Stimulated activated CD4-positive, alpha-beta T cell treated with anti-CD3 and anti-CD28 coated beads, TNF-alpha, amount 100 ng/mL, for 48 hours (primary cell): ENCODE data around the gene LEP.

Source experiments
- DNase-seq, 3 donors: peaks; one replicate each; pipeline ENCODE4 v3.0.0-alpha.2; 2020; ENCODE audit warnings: low read depth in 3 of 3

LEP gene

DNA sequence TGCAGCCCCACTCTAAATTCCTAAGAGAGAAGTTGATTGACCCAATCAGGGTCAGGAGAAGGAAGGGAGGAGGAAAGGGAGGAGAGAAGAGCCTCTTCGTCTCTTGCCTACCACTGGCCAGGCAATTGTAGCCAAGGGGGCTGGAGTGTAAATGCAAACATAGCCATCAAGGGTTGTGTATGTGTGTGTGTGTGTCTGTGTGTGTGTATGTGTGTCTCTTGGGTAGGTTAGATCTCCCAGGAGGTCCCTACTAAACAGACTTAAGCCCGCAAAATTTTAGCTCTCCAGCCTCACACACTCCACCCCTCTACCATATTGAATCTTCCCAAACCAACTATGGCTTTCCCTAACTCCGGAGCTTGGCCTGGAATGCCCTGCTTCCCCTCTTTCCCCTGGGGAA is 3.8 kb downstream of the LEP start:
- no peak for DNase-seq

DNA sequence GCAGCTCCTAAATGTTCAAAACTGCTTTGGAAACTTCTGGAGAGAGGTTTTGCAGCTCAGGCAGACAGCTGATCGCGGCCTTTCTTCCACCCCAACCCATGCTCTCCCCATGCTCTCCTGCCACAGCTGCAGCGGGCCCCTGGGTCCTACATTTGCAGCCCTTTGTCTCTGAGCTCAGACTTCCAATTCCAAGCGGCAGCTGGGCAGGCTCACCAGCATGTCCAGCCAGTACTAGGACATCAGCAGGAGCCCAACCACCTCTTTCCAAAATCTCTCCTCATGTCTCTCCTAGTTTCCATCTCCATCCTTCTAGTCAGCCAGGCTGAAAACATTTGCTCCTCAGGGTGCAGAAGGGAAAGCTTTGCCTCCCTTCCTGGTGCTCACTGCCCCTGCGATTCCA is 6.0 kb downstream of the LEP start:
- DNase-seq, result no peak

DNA sequence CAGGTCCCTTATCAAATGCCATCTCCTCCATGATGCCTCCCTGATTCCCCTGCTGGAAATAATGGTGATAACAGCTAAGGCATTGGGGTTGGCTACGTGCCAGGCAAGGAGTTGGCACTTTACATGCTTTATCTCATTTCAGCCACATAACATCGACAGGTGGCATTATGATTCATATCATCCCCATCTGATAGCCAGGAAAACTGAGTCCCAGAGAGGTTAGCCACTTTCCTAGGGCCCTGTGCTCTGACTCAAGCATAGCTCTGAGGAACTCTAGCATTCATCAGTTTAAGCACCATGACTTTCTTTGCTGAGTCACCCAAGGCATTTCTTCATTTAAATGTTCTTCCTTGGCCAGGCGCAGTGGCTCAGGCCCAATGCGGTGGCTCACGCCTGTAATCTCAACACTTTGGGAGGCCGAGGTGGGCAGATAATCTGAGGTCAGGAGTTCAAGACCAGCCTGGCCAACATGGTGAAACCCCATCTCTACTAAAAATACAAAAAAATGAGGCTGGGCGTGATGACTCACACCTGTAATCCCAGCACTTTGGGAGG is 6.6 kb downstream of the LEP start:
- DNase-seq, result no peak

DNA sequence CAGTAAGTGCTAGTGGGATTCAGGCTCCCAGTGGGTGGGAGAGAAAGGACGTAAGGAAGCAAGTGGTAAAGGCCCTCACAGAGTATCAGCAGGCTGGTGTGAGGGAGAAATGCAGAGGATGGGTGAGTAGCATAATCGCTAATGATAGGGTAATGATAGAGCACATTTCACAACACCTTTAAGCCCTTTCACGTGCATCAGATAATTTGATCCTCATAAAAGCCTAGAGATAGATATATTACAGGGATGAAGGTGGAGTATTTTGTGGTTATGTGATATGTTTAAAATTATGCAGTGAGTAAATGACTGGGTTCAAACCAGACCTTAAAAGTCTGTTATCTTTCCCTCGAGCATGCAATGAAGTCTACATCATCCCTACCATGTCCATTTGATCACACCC is 10.3 kb downstream of the LEP start:
- no peak for DNase-seq

DNA sequence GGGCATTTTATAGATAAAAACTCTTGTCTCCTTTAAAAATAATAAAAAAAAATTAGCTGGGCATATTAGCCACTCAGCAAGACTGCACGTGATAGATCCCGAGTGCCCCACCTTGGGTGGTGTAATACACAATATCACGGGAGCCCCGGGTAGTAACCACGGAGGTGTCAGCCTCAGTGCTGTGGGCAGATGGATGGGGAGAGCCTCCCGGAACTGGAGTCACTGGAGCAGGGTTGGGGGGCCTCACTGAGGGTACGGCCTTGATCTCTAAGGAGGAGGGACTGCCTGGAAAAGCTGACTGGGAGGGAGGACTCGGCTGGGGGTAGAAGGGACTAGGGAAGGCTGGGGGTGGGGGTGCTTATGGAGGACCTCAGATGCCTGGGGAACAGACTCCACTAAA is 12.6 kb downstream of the LEP start:
- no peak for DNase-seq

DNA sequence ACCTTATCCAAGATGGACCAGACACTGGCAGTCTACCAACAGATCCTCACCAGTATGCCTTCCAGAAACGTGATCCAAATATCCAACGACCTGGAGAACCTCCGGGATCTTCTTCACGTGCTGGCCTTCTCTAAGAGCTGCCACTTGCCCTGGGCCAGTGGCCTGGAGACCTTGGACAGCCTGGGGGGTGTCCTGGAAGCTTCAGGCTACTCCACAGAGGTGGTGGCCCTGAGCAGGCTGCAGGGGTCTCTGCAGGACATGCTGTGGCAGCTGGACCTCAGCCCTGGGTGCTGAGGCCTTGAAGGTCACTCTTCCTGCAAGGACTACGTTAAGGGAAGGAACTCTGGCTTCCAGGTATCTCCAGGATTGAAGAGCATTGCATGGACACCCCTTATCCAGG is 13.4 kb downstream of the LEP start:
- DNase-seq, result no peak

DNA sequence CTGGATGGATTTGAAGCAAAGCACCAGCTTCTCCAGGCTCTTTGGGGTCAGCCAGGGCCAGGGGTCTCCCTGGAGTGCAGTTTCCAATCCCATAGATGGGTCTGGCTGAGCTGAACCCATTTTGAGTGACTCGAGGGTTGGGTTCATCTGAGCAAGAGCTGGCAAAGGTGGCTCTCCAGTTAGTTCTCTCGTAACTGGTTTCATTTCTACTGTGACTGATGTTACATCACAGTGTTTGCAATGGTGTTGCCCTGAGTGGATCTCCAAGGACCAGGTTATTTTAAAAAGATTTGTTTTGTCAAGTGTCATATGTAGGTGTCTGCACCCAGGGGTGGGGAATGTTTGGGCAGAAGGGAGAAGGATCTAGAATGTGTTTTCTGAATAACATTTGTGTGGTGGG is 14.2 kb downstream of the LEP start:
- DNase-seq, result no peak

DNA sequence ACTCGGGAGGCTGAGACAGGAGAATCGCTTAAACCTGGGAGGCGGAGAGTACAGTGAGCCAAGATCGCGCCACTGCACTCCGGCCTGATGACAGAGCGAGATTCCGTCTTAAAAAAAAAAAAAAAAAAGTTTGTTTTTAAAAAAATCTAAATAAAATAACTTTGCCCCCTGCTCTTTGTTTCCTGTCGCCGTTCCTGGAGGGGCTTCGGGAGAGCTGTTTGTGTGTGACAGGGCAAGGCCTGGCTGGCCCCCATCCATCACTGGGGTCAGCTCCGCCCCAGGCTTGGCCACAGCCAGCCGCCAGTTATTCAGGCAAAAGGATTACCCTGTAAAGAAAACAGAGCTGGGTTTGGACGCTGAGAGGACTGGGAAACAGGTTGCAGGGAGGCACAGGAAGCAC is 16.4 kb downstream of the LEP start:
- no peak for DNase-seq

DNA sequence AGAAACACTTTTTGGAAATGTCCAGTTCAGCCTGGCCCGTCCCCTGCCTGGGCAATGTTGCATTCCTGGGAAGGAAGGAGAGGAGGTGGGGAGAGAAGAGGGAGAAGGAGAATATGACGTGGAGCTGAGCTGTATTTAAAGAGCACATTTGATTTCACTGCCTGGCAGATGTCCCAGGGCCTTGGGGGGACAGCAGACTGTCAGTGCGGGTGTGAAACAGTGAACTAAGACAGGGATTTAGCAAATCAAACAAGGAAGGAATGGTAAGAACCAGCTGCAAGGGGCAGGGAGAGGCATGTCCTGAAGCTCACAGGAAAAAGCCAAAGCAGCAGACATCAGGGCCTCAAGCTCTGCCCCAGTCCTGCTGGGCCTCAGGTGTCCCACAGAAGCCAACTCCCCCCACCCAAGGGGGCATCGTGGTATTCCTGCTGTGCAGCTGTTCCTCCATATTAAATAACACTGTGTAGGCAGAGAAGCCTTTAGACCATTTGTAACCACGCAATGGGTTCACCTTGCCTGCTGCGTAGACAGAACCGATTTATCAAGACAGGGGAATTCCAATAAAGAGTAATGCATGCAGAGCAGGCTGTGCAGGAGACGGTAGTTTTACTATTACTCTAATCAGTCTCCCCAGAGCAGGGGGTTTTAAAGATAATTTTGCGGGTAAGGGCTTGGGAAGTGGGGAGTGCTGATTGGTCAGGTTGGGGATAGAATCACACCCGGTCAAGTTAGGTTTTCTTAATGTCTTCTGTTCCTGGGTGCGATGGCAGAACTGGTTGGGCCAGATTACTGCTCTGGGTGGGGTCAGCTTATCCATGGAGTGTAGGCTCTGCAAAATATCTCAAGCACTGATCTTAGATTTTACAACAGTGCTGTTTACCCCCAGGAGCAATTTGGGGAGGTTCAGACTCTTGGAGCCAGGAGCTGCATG is 18.3 kb downstream of the LEP start:
- DNase-seq, result no peak

DNA sequence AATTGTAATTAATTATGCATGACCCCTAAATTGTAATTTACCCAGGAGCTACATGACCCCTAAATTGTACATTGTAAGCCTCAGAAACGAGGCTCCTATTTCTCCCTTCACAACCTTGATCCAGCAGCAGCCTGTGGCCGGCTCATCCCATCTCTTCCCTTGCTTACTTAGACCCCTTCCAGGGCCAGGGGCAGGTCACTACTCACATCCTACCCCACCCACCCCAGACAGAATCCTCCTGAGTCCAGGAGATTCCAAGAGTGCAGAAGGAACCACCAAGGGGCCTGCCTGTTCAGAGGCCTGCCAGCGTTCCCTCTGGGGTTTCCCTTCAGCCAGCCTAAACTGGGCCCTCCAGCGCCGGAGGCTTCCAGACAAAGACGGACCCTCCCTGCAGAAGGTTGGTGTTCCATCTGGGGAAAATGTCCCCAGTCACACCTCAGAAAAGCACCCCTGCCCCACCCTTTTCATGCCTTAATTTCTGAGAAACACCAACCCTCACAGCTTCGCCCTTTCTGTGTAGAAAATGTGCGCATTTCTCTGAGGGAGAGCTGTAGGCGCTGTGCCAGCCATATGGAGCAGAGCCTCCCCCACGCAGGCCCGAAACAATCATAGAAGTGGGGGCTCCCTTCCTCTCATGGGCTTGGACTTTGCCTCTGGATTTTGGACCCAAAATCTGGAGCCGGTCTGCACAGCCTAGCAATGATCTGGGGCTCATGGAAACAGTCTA is 19.2 kb downstream of the LEP start:
- DNase-seq, result no peak

DNA sequence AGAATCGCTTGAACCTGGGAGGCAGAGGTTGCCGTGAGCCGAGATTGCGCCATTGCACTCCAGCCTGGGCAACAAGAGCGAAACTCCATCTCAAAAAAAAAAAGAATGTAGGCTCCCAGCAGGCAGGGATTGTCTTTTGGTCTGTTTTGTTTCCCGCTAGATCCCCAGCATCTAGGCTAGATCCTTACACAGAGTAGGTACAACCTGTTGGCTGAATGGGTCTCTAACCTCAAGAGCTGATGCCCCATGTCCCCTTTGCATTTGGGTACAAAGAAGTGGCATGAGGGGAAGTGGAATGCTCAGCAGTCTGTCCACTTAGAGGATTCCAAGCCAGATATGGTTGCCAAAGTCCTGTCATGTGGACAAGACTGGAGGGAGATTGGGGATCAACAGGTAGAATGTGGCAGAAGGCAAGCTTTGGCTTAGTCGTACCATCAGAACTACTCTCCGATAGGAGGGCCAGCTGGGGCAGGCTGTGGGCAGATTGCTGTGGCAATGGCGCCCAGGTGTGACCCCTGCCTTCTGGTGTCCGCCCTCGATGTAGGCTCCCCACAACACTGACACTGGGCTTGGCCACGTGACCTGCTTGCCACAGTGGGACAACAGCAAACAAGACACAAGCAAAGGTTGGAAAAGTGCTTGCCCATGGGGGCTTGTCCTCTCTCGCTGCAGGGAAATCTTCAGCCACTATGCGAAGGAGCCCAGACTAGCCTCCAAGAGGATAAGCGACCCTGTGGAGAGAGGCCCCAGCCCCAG is 21.4 kb downstream of the LEP start:
- DNase-seq, result no peak

DNA sequence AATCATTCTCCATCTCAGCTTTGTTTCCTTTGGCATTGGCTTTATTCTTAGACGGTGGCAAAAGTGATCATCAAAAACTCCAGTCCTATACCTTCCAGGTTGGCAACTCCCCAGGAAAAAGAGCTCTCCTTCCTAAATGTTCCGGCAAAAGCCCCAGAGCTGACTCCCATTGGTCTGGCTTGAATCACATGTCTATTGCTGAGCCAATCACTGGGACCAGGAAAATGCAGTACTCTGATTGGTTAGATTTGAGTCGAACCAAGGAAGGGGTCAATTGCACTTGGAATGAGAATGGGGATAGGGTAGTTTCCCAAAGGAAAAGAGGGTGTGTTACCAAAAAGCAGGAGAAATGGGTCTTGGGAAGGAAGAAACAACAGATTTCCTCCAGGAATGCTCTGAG is 22.3 kb downstream of the LEP start:
- DNase-seq, result no peak

DNA sequence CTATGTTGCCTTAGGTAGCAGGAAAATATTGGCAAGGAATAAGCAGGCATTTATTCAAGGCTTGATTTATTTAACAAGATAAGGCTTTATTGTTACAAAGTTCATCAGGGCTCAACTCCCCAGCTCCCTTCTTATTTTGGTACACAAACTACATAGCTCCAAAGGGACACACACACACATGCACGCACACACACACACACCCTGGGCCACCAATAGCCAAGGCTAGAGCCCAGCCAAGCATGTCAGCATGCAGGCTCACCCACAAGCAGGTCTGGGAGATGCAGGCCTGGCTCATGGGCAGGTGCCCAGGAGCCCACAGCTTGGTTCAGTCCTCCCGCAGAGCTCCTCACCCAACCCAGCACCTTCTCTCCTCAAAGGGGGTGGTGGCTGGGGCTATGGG is 23.4 kb downstream of the LEP start:
- no peak for DNase-seq

DNA sequence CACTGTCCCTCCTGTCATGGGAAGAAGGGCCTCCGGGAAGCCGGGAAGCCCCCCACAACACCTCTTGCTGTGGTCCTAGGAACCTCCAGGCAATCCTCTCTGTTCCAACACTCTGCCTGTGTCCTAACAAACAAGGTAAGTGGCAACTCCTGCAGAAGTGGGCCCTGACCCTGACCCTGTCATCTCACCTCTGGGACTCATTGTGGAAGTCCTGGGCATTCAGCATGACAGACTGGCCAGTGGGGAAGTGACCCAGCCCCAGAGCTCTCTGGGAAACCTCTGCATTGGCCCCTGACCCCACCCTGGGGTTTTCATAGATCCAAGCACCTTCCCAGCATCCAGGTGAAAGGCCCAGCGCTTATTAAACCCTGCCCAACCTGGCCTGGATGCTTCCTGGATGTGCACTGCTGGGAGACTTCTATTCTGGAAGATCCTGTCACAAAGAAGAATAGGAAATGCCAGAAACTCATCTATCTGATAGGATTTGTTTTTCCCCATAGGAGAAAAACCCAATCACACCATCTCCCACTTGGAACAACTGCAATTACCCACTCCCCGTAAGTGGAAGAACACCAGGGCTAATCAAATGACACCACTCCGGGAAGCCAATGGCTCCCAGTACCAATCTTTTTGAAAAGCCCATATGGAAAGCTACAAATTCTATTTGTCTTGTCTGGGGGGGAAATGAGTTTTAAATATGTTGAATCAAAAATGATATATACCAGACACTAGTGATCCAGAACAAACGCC is 24.3 kb downstream of the LEP start:
- no peak for DNase-seq

DNA sequence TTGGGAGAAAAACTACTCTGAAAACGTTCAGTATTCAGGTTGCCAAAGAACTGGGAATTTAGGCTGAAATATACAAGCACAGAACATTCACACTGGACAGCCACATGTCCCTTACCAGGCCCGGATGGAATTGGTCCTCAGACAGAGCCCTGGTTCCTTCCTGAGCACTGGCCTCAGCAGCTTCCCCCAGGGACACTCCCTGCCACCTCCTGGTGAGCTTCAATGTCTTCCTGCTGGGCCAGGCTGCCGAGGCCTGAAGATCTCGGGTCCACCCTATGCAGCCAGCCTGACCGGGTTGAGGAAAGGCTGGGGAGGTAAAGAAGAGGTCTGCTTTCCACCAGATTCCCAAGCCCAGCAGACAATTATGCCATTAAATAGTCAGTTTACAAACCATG is 24.8 kb downstream of the LEP start:
- DNase-seq, result no peak

DNA sequence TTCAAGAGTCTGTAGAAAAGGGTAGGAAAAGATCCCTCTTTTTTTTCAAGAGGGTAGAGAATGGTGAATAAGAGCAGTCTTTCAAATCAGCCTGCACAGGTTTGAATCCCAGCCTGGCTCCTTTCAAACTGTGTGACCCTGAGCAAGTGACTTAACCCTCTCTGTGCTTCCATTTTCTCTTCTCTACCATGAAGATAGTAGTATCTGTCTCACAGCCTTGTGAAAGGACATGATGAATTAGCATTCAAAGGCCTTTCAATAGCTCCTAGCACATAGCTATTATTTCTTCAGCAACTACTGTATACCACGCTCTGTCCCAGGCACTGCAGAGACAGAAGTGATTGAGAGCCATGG is 25.4 kb downstream of the LEP start:
- no peak for DNase-seq

DNA sequence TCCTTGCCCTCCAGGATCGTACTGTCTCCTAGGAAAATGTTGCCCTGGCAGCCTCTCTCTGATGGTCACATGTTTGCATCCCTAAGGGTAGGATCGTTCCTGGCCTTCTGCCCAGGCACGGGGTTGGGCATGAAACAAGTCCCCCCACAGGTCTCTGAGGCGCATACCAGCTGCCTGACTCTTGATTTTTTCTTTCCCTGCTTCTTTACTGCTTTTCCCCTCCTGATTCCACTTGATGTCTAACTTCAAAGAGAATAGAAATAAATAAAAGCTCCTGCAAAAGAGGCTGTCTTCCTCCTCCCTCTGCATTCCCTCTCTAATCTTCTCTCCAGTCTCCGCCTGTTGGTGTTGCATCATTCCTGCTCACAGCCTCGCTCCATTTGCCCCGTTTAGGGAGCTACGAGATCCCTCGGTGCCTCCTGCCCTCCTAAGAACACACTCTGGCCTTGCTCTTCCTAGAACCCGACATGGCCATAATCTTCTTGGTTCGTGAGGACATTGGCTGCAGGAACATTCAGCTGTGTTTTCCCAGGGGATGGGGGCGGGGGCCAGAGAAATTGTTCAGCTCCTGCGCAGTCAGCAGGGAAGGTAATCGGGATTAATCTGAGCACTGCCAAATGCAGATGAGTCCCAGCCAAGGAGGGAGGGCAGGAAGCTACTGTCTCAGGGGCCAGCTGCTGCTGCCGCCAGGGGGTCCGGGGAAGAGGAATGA is 26.0 kb downstream of the LEP start:
- DNase-seq, result no peak

DNA sequence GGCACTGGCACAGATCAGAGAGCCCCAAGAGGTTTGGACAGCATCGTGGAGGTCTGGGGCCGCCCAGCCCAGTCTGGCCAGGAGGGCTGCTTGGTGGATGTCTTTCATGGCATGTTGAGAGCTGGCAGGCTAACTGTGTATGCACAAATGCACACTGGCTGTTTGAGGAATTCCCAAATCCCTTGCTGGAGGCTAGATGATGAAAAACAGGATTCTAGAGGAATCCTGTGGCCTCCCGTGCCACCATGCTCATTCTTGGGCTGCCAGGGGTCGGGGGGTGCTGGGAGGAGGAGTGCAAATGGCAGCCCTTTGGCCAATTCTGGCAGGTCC is 26.5 kb downstream of the LEP start:
- no peak for DNase-seq

DNA sequence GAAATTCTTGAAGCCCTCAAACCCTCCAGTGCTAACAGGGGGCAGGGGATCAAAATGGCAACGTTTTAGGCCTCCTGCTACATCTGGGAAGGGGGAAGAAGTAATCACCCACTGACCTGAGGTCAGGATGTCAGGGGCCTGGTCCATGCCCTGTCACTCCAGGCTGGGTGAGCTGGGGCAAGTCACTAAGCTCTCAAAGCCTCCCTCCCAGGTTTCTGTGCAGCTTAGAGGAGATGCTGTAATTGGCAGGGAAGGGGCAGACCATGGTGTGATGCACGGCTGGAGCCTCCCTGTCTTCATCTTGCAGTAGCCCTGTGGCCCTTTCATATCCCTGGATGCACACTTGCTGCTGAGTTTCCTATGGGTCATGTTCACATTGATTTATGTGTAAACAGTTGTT is 27.2 kb downstream of the LEP start:
- no peak for DNase-seq

DNA sequence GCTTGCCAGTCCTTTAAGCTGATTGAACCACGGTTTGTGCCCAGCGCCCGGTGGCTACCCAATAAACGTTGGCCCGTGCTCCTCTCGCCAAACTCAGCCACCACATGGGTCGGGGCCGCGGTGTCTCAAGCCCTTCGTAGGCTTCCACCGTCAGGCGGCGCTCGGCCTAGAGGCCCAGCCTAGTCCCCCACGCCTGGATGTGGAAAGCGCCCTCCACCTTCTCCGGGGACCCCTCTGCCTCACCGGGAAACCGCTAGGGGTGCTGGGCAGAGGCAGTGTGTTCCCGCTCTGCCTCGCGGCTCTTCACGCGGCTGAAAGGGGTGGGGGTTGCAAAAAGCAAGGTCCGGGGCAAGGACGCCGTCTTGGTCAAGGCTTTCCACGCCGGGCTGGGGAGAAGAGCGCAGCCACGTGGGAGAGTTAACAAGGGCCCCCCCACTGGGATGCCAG is 29.8 kb downstream of the LEP start:
- DNase-seq, result no peak

DNA sequence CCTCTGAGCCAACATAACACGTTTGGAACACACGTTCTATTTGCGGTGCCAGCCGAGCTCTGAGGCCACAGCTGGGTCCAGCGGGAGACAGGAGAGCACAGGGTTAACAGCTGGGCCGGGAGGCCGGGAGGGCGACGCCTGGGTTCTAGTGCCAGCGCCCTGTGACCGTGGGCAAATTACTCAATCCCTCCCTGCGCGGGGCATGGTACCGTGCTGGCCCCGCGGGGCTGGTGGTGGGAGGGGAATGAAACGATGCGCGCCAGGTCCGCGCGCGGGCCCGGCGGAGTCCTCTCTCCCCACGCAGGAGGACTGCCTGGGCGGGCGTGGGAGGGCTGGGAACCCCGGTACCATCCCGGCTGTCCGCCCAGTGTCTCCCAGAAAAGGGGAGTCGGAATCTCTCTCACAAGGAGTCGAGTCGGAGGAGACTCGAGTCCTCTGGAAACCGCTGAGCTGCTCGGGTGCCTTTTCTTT is 30.4 kb downstream of the LEP start:
- no peak for DNase-seq
